KOPT-K1 (cell line): ENCODE results near the gene CACNA2D3.

Experiments used
- H3K27ac ChIP-seq: fragments of 200-600 bp; sonication (generic); 2 replicates; pipeline ENCODE4 v1.5.1; 2016; ENCODE audit warnings: antibody characterized with exemption, mild to moderate bottlenecking, low read depth, low read length; ENCODE audit not compliant: poor library complexity, severe bottlenecking
- H3K36me3 ChIP-seq: fragments of 200-600 bp; sonication (generic); 2 replicates; pipeline ENCODE4 v1.5.1; 2017; ENCODE audit warnings: antibody characterized with exemption, mild to moderate bottlenecking, low read length, moderate library complexity; ENCODE audit not compliant: insufficient read depth
- H3K9me3 ChIP-seq: fragments of 200-600 bp; sonication (generic); 2 replicates; pipeline ENCODE4 v1.5.1; 2017; ENCODE audit warnings: antibody characterized with exemption, low read length, mild to moderate bottlenecking; ENCODE audit not compliant: insufficient read depth, poor library complexity, severe bottlenecking

CACNA2D3 gene

DNA sequence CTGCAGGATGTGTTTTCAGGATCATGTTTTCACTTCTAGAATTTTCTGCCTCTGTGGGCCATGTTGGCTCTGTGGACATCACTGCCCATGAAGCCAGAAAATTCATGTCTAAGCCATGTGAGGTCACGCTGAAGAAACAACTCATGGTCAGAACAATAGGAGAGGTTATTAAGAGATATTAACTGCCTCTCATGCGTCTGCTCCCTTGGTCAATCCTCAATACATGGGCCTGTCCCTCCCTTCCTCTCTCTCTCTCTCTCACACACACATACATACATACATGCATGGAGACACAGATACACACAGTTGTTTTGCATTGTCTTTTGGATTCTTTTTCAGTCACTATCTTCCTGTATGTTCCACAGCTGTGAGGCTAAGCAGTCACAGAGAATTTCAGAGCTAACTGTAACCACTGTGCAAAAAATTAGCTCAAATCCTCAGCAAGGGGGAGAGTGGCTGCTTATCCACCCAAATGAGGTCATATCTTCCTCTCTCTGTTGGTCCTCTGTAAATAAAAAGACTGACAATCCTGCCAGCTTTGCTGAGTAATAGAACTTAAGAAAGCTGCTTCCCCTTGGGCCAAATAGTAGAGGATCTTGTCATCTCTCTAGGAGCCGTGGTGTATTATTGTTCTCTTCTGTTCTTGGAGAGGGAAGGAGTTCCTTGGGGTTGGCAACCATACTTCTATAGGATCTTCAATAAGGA is 759.9 kb downstream of the CACNA2D3 start:
- H3K27ac ChIP-seq = no peak overlapping the region
- H3K36me3 ChIP-seq = no peaks in the 10 kb centered on the region
- no peaks in the 10 kb centered on the region for H3K9me3 ChIP-seq

DNA sequence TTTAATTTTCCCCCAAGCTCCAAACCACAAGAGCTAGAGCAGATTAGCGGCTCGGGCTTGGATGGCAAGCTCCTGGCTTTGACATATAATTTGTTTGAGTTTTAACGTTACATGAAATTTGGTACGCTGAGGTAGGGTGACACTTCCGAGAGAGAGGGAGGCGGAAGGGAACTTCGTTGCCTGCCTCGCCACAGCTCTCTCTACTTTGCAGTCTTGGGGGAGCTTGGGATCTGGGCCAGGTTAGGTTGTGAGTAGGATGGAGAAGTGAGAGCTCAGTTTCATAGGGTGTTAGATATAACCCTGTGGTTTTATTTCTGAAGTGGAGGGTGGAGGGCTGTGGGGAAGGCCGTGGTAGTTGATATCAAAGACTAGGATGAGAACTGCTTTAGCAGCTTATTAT is 765.8 kb downstream of the CACNA2D3 start:
- H3K27ac ChIP-seq = no peak overlapping the region
- no peaks in the 10 kb centered on the region for H3K9me3 ChIP-seq
- no peaks in the 10 kb centered on the region for H3K36me3 ChIP-seq

DNA sequence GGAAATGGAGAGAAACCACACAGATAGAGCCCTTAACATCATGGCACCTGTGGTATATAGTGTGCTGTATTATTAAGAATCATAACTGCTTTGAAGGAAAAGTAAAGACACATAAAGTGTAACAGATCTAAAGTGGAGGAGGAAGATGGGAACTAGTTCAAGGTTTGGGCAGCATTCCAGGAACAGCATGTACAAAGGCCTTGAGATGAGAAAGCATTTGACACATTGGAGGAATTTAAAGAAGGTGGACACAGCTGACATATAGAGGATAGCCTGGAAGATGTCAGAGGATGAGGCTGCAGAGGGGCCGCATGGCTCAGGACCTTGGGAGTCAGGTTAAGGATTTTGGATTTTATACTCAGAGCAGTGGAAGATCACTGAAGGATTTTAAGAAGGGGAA is 766.5 kb downstream of the CACNA2D3 start:
- Histone ChIP-seq H3K9me3 (no peaks in the 10 kb centered on the region), H3K27ac (no peak overlapping the region), H3K36me3 (no peaks in the 10 kb centered on the region)

DNA sequence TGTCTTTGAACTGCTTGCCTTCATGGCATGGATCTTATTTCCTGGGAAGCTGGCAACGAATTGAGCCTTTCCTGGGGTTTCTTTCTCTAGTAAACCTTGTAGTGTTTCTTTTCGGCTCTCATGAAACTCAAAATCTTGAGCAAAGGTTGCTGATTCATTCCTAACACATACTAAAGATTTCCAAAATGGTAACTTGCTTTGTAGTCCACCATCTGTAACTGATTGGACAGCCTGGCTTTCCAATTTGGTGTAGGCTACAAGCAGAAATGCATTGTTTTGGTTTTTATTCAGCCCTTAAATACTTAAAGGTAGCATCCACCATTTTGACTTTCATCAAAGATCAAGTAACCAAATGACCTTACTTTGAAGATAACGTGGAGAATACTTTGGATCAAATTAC is 767.4 kb downstream of the CACNA2D3 start:
- H3K36me3 ChIP-seq = no peaks in the 10 kb centered on the region
- no peaks in the 10 kb centered on the region for H3K9me3 ChIP-seq
- no peak overlapping the region for H3K27ac ChIP-seq

DNA sequence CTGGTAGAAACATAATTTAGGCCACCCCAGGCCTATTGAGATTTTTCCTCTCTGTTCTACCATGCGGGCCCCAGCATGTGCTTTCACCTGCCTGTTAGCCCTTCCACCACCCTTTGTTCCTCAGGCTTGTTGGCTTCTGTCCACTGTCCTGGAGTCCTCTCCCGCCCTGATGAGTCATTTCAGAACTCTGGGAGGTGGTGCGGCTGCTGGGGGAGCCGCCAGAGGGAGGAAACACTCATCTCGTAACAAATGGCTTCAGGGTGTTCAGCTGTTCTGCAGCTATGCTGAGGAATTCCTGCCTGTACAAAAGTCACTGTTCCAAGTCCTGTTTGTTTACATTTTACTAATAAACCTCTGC is 769.2 kb downstream of the CACNA2D3 start:
- H3K36me3 ChIP-seq = no peaks in the 10 kb centered on the region
- no peak overlapping the region for H3K27ac ChIP-seq

DNA sequence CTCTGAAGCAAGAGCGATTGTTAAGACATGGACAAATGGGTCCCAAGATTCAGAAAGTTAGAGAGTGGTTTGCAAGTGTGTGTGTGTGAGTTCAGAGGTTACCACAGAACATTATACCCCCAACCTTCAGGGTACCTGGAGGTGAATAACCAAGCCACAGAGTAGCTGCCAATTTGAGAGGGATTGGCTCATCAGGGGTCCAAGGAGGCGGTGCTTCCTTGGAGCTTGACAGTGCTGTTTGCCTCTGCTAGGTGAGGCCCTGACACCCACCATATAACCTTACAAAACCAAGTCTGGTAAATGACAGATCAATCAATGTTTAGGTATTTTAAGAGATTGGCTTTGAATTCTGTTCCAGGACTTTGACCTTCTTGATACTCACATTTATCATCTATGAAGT is 769.8 kb downstream of the CACNA2D3 start:
- no peaks in the 10 kb centered on the region for H3K36me3 ChIP-seq
- no peak overlapping the region for H3K27ac ChIP-seq
- no peaks in the 10 kb centered on the region for H3K9me3 ChIP-seq

More for the DNA sequence above, 769.2 kb downstream of the CACNA2D3 start:
- no peaks in the 10 kb centered on the region for H3K9me3 ChIP-seq

DNA sequence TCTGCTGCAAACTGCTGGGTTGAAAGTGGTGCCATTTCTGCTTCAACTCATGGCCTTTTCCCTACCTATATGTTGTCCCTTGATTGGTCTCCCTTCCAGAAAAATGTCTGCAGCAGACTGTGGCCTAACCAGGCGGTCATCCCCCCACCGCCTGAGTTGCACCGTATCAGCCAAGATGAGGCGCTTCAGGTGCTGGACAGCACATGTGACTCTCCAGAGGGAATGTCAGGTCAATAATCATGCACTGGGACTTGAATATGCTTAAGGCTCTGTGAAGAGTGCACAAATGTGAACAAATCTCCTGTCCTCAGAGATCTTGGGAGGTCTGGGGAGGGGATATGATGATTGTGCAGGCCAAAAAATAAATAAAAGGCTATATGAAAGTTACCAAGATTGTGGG is 773.3 kb downstream of the CACNA2D3 start:
- Histone ChIP-seq H3K9me3 (no peaks in the 10 kb centered on the region), H3K27ac (no peak overlapping the region), H3K36me3 (no peaks in the 10 kb centered on the region)

DNA sequence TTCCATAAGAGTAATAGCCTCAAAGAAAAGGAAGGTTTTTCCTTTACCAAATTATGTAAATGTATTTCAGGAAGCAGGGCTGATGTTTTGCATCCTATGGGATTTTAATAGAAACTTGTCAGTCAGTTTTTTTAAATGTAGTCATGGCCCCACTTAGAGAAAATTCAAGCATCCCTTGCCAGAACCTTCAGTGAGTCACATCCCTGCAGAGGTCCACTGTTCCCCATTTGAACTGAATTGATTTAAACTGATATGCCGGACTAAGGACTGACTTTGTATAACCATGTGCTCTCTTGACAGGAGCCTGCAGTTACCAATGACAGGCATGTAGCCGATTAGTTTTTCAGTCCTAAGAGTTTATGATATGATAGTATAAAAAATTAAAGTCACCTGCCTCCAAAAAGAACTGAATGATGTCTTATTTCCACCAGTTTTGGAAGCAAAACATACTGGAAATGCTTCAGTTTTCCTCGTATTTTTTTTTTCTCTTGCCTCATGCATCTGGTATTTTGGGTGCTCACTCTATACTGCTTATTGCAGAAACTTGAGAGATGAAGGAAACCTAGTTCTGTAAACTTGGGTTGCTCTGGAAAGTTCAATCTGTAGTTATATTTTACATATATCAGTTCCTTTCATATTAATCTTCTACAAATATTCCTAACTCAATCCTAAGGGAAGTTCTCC is 774.8 kb downstream of the CACNA2D3 start:
- Histone ChIP-seq H3K36me3 (no peaks in the 10 kb centered on the region), H3K9me3 (no peaks in the 10 kb centered on the region), H3K27ac (no peak overlapping the region)

DNA sequence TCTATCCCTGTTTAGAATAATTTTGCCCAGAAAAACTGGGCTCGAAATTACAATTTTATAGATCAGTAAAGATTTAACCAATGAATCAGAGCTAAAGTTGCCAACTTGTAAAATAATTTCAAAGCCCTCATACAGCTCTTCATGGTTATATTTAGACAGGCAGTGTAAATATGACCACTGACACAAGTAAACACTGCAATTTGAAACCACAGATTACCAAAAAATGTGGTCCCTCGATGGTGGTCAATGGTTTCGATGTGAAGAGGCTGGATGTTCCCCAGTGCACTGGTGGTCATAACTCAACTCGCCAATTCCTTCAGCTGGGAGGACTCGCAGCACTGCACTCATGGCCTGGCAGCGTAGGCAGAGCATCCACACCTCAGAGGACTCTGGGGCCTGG is 776.9 kb downstream of the CACNA2D3 start:
- no peak overlapping the region for H3K27ac ChIP-seq
- no peaks in the 10 kb centered on the region for H3K36me3 ChIP-seq
- no peaks in the 10 kb centered on the region for H3K9me3 ChIP-seq

DNA sequence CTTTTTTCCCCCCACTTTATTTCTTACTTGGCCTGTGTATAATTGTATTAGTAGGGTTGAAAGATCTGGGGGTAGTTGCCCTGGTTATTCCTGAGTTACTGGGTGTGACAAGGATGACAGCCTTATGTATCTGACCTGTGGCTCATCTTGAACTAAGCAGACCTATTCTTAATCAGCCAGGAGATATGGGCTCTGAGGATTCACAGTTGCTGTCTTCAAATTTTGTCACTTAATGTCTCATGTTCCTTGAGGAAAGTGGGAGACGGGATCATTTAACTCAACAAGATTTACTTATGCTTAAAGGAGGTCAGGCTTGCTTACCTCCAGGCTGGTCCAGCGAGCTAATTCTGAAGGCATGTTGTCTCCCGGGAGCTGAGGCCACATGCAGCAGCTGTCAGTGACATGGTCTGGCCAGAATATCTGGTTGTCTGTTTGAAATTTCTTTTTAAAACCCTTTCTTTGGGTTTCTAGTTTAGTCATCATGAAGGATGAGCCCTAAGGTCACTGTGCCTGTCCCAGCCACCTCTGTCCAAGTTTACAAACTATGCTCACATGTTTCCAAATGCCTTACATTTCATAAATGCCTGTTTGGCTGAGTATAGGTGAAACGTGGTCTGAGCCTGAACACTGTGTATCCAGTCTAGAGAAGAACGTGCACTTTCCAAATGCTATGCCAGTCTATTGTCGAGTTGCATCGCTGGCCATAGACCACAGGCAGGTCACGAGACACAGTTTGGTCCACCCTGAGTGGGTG is 778.7 kb downstream of the CACNA2D3 start:
- Histone ChIP-seq H3K9me3 (no peaks in the 10 kb centered on the region), H3K36me3 (no peaks in the 10 kb centered on the region), H3K27ac (no peak overlapping the region)

DNA sequence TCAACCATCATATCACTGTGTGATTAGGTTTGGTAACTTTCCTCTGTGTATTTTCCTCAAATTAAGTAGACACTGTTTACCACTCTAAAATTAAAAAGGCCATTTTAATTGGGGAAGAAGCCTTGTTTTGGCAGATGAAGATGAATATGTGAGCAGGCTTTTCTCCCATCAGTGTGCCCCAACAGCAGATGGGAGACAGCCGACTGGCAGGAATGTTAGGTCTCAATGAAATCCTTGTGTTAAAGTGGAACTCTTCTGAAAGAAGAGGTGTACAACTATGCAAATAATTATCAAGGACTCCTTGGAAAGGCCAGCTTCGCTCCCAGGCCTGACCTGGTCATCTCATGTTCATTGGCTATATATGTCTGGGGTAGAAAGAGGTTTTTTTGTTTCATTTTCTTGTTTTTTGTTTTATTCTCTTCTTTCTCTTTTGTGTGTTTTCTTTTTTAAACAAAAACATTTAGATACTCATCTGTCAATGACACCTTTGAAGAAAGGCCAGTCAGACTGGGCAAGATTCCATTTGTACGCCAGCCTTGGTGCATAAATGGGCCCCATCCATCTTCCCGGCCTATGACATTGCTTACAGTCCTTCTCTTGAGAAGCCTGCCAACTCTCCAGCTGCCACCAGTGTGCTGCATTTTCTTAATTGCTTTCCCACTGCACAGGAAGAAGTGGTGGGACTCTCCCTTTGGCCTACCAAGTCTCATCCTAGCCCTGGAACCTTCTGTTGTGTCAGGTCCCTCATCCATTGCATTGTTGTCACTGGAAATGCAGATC is 779.7 kb downstream of the CACNA2D3 start:
- no peaks in the 10 kb centered on the region for H3K9me3 ChIP-seq
- H3K27ac ChIP-seq = no peak overlapping the region

DNA sequence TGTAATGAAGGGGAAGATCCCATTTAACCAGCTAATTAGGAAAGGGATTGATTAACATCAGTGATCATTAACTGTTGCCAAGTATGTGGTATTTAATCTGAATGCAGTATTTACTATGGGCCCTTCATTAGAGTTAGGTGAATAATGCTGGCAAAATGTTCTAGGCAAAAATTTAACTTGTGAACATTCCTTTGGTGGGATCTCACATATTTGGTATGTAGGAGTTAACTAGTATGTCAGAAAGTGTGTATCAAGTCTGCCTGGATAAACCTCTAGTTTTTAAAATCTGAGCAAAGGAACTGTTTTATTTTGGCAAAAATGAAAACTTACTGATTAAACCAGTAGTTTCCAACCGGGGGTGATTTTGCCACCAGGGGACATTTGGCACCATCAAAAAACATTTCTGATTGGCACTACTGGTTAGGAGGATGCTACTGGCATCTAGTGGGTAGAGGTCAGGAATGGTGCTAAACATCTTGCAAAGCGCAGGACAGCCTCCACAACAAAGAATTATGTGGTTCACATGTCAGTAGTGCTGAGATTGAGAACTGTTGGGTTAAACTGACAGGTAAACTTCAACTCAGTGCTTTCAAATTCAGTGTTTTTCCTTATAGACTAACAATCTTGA is 783.0 kb downstream of the CACNA2D3 start:
- Histone ChIP-seq H3K36me3 (no peaks in the 10 kb centered on the region), H3K9me3 (no peaks in the 10 kb centered on the region), H3K27ac (no peak overlapping the region)

More for the DNA sequence above, 779.7 kb downstream of the CACNA2D3 start:
- no peaks in the 10 kb centered on the region for H3K36me3 ChIP-seq

DNA sequence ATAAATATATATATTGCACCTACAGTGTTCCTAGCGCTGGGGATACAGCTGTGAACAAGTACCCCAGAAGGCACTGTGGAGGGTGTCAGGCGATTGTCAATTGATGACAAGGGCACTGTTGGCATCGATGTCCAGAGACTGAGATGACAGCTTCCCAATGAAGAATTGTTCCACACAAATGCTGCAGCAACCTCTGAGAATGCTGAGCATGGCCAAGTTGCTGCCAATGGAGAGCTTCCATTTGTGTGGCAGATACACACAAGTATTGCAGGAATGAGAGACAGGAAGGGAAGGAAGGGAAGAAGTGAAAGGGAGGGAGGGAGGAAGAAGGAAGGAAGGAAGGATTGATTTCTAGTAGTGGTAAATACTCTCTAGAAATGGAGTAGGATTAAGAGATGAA is 783.6 kb downstream of the CACNA2D3 start:
- Histone ChIP-seq H3K36me3 (no peaks in the 10 kb centered on the region), H3K27ac (no peak overlapping the region), H3K9me3 (no peaks in the 10 kb centered on the region)

DNA sequence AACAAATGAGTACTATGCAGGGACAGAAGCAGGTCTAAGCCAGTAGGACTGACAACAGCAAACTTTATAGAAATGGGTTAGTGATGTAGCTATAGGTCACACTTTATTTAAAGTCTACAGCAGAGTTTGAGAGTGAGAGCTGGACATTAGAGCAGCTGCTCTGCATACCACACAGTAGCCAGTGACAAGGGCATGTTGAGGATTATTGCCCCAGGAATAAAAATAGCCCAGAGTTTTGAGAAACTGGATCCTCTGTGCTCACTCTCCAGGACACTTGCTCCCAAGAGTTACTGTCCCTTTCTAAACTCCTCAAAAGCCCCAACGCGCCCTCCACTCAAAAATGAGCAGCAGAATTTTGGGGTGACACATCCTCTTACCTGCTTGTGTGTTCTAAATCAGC is 784.4 kb downstream of the CACNA2D3 start:
- Histone ChIP-seq H3K9me3 (no peaks in the 10 kb centered on the region), H3K36me3 (no peaks in the 10 kb centered on the region), H3K27ac (no peak overlapping the region)

DNA sequence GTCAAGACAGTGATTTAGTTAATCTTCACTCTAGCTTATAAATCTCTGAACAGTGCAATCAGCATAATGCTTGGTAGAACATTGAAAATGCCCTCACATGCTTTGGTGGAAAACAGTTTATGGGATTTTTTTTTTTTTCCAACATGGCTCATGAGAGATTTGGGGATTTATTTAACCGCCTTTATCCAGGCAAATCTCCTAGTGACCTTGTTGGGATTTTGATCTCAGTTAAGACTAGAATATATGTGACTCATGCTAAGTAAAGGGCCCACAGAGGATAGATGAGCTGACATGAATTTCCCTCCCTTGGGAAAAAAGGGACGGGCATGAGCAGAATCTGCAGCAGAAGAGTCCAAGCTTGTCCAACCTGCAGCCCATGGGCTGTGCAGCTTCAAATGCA is 786.8 kb downstream of the CACNA2D3 start:
- H3K36me3 ChIP-seq = no peaks in the 10 kb centered on the region
- H3K27ac ChIP-seq = no peak overlapping the region
- no peaks in the 10 kb centered on the region for H3K9me3 ChIP-seq
